ENCODE measurements around the gene INO80C. TPM values are rescaled to one million over a fixed set of nuclear protein-coding genes. Genes with fewer than 3 reads are reported as not detected.

Gene INO80C
- total RNA-seq, 2 experiments from 2014 or later = 5.9 to 10.3 TPM

GRCh38 chr18:35512761-35513160 is 15.0 kb upstream of the INO80C start:
- no peak overlapping the region for H2AFZ ChIP-seq (ENCODE audit: low read length)

DNA sequence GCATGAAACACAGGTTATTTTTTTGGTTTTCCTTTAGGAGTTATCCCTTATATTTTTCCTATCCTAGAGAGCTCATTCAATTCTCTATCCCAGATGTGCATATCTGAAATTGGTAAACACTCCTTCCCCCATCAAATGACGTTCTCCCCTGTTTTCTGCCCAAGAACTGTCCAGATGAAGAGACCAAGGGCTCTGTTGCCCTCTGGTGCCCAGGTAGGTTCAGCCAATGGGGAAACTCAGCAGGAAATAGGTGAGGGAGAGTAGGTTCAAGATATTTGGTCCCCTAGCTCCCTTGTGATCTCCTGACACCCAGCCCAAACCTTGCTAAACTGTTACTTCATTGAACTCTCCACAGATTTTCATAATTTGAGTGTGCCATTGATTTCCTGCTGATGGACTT is 14.1 kb upstream of the INO80C start:
- H3K9me3 ChIP-seq (ENCODE audit: low read length) = no peaks in the 10 kb centered on the region
- no peak overlapping the region for H2AFZ ChIP-seq (ENCODE audit: low read length)
- no peak overlapping the region for H3K4me2 ChIP-seq (ENCODE audit: low read length)
- H3K79me2 ChIP-seq (ENCODE audit: insufficient read depth, low read depth, low read length) = no peaks in the 10 kb centered on the region
- CTCF ChIA-PET (ENCODE audit: unreplicated experiment) = no interaction called here
- H3K4me3 ChIP-seq (ENCODE audit: low read depth, low read length, poor library complexity, severe bottlenecking) = no peak overlapping the region
- H3K27ac ChIP-seq (ENCODE audit: low read depth, low read length, poor library complexity, severe bottlenecking) = no peak overlapping the region
- no peaks in the 10 kb centered on the region for H3K4me1 ChIP-seq (ENCODE audit: insufficient read depth, low read length, poor library complexity, severe bottlenecking)
- intact Hi-C loops (cut with micrococcal nuclease; ENCODE audit: unreplicated experiment) = no loop called here
- no peaks in the 10 kb centered on the region for H3K9me2 ChIP-seq (ENCODE audit: insufficient read depth, low read length)
- TF ChIP-seq, protein P1, sequence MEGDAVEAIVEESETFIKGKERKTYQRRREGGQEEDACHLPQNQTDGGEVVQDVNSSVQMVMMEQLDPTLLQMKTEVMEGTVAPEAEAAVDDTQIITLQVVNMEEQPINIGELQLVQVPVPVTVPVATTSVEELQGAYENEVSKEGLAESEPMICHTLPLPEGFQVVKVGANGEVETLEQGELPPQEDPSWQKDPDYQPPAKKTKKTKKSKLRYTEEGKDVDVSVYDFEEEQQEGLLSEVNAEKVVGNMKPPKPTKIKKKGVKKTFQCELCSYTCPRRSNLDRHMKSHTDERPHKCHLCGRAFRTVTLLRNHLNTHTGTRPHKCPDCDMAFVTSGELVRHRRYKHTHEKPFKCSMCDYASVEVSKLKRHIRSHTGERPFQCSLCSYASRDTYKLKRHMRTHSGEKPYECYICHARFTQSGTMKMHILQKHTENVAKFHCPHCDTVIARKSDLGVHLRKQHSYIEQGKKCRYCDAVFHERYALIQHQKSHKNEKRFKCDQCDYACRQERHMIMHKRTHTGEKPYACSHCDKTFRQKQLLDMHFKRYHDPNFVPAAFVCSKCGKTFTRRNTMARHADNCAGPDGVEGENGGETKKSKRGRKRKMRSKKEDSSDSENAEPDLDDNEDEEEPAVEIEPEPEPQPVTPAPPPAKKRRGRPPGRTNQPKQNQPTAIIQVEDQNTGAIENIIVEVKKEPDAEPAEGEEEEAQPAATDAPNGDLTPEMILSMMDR (conservative IDR thresholded peaks at IDR 0.05; ENCODE audit: low read length) = peak; percentile 21; the same call in 1 of the 2 replicates
- TF ChIP-seq EZH2phosphoT487 (IDR thresholded peaks at IDR 0.05; ENCODE audit: borderline replicate concordance, low read depth, low read length) = no peak
- H4K20me1 ChIP-seq (ENCODE audit: insufficient read depth, low read length) = no peaks in the 10 kb centered on the region
- POLR2A ChIA-PET = no interaction called here
- BruUV-seq (replicated peaks) = no TSS peak
- H3K36me3 ChIP-seq (ENCODE audit: insufficient read depth, low read length) = no peaks in the 10 kb centered on the region
- no peak for DNase-seq (ENCODE audit: low spot score)

More at GRCh38 chr18:35512761-35513160, 15.0 kb upstream of the INO80C start:
- Histone ChIP-seq H3K27ac (ENCODE audit: low read depth, low read length, poor library complexity, severe bottlenecking) (no peak overlapping the region), H3K9me3 (ENCODE audit: low read length) (no peaks in the 10 kb centered on the region), H3K4me2 (ENCODE audit: low read length) (no peak overlapping the region), H3K9me2 (ENCODE audit: insufficient read depth, low read length) (no peaks in the 10 kb centered on the region), H4K20me1 (ENCODE audit: insufficient read depth, low read length) (no peaks in the 10 kb centered on the region), H3K79me2 (ENCODE audit: insufficient read depth, low read depth, low read length) (no peaks in the 10 kb centered on the region), H3K4me1 (ENCODE audit: insufficient read depth, low read length, poor library complexity, severe bottlenecking) (no peaks in the 10 kb centered on the region), H3K36me3 (ENCODE audit: insufficient read depth, low read length) (no peaks in the 10 kb centered on the region), H3K4me3 (ENCODE audit: low read depth, low read length, poor library complexity, severe bottlenecking) (no peak overlapping the region)
- no TSS peak for BruUV-seq (replicated peaks)
- ChIA-PET CTCF (ENCODE audit: unreplicated experiment) (no interaction called here), POLR2A (no interaction called here)
- no peak for TF ChIP-seq EZH2phosphoT487 (IDR thresholded peaks at IDR 0.05; ENCODE audit: borderline replicate concordance, low read depth, low read length)
- TF ChIP-seq, protein P1 (conservative IDR thresholded peaks at IDR 0.05; ENCODE audit: low read length) = no peak
- DNase-seq (ENCODE audit: low spot score) = no peak
- intact Hi-C loops (cut with micrococcal nuclease; ENCODE audit: unreplicated experiment) = no loop called here

DNA sequence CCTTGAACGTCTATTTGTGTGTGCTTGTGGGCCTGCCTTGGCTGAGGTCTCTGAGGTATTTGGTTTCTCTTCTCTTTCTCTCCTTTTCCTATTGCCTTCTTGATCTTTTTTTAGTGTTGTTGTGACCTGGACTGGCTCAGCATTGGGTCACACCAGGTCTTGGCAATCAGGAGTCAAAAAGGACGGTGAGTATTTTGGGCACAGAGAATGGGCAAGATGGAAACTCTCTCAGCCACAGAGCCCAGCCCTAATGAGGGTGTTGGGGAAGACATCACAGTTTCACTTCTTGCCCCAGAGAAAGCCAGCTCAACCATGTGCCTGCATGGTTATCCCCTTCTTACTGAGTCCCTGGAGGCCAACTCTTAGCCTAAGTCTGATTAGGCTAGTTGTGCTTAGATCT is 13.7 kb upstream of the INO80C start:
- CTCF ChIA-PET (ENCODE audit: unreplicated experiment) = no interaction called here
- intact Hi-C loops (cut with micrococcal nuclease; ENCODE audit: unreplicated experiment) = no loop called here
- no peaks in the 10 kb centered on the region for H3K36me3 ChIP-seq (ENCODE audit: insufficient read depth, low read length)
- H3K9me2 ChIP-seq (ENCODE audit: insufficient read depth, low read length) = no peaks in the 10 kb centered on the region
- TF ChIP-seq, protein P1 (conservative IDR thresholded peaks at IDR 0.05; ENCODE audit: low read length) = no peak
- TF ChIP-seq EZH2phosphoT487 (IDR thresholded peaks at IDR 0.05; ENCODE audit: borderline replicate concordance, low read depth, low read length) = no peak
- H2AFZ ChIP-seq (ENCODE audit: low read length) = no peak overlapping the region
- no peaks in the 10 kb centered on the region for H3K9me3 ChIP-seq (ENCODE audit: low read length)
- no peaks in the 10 kb centered on the region for H4K20me1 ChIP-seq (ENCODE audit: insufficient read depth, low read length)
- no peak overlapping the region for H3K4me2 ChIP-seq (ENCODE audit: low read length)
- no peak overlapping the region for H3K4me3 ChIP-seq (ENCODE audit: low read depth, low read length, poor library complexity, severe bottlenecking)
- H3K79me2 ChIP-seq (ENCODE audit: insufficient read depth, low read depth, low read length) = no peaks in the 10 kb centered on the region
- no peak overlapping the region for H3K27ac ChIP-seq (ENCODE audit: low read depth, low read length, poor library complexity, severe bottlenecking)
- BruUV-seq (replicated peaks) = no TSS peak
- H3K4me1 ChIP-seq (ENCODE audit: insufficient read depth, low read length, poor library complexity, severe bottlenecking) = no peaks in the 10 kb centered on the region
- POLR2A ChIA-PET = no interaction called here
- no peak for DNase-seq (ENCODE audit: low spot score)

Data from OCI-LY7 (cell line).